Body of pancreas (tissue), 4 donors: ENCODE measurements around the gene FATE1. TPM values are rescaled to one million over a fixed set of nuclear protein-coding genes. Genes with fewer than 3 reads are reported as not detected.

ENCODE experiments used
- ATAC-seq: fragments of 150-250 bp; one replicate; pipeline ENCODE4 v1.9.1; 2016
- DNase-seq, 4 donors: peaks; one replicate each; pipeline ENCODE4 v3.0.0-alpha.2; 2019
- H3K27ac ChIP-seq, 4 donors: fragments of 200-600 bp; sonication (generic); 1 replicate in 3 of 4; 2 replicates in 1 of 4; pipeline versions ENCODE4 v1.5.1 to v1.6.1; 2016 to 2019; ENCODE audit warnings: mild to moderate bottlenecking in 1 of 4, mixed read lengths in 1 of 4, moderate library complexity in 1 of 4
- H3K27me3 ChIP-seq, 2 donors: fragments of 200-600 bp; sonication (generic); one replicate each; pipeline ENCODE4 v1.6.0; 2016; ENCODE audit warnings: mild to moderate bottlenecking in 1 of 2
- H3K36me3 ChIP-seq, 2 donors: fragments of 200-600 bp; sonication (generic); replicated peaks in 1 of 2; 2 replicates each; pipeline ENCODE4 v1.5.1; 2016; ENCODE audit warnings: low read depth in 2 of 2; ENCODE audit not compliant: insufficient read depth in 1 of 2
- H3K4me1 ChIP-seq: fragments of 200-600 bp; sonication (generic); one replicate; pipeline ENCODE4 v1.6.0; 2016
- H3K4me3 ChIP-seq, 2 donors: fragments of 200-600 bp; sonication (generic); 1 replicate in 1 of 2; 2 replicates in 1 of 2; pipeline ENCODE4 v1.5.1; 2016 to 2019
- H3K9me3 ChIP-seq, 3 donors: fragments of 200-600 bp; sonication (generic); 1 replicate in 2 of 3; 2 replicates in 1 of 3; pipeline ENCODE4 v1.5.1; 2016
- CTCF ChIP-seq, 7 experiments: fragments of 450-650 bp in 4 of 7; fragments of 200-600 bp in 3 of 7; sonication (generic) in 3 of 7; IDR thresholded peaks; one replicate each; pipeline ENCODE4 v1.5.1; 2016 to 2019; ENCODE audit warnings: antibody characterized with exemption in 7 of 7
- POLR2A ChIP-seq, 3 donors: fragments of 450-650 bp; IDR thresholded peaks; one replicate each; pipeline ENCODE4 v1.6.1; 2016; ENCODE audit warnings: antibody characterized with exemption in 3 of 3, mild to moderate bottlenecking in 2 of 3
- WGBS, 2 donors: methylation state at CpG; one replicate each; pipeline ENCODE4 v1.1.5; 2017; 5-methylcytosine and 5-hydroxymethylcytosine counted together
- intact Hi-C: fragments of 100-400 bp; cut with DNase I; formaldehyde crosslinking; loops from one replicate; pipeline ENCODE4 v1.15.1; 2023
- total RNA-seq, 2 donors: library from RNA; depleted of rRNA; stranded (reverse); fragments of >200 nt; gene quantifications; one replicate each; pipeline ENCODE4 v1.1.0, GENCODE V29; 2016

FATE1 gene
- total RNA-seq, 2 donors from 2014 or later, result not detected

GRCh38 chrX:151699746-151700145 is 16.1 kb upstream of the FATE1 start:
- Histone ChIP-seq H3K27ac (no peak overlapping the region), H3K4me1 (no peaks in the 10 kb centered on the region), H3K36me3 (no peaks in the 10 kb centered on the region), H3K27me3 (no peaks in the 10 kb centered on the region), H3K9me3 (no peaks in the 10 kb centered on the region), H3K4me3 (no peak overlapping the region)
- intact Hi-C loops, result no loop called here
- 70 to 84% methylated on average over 2 to 8 of the region's 9 CpGs for WGBS, 2 donors
- TF ChIP-seq POLR2A (IDR thresholded peaks at IDR 0.05) (no peak), CTCF (IDR thresholded peaks at IDR 0.05) (no peak)
- DNase-seq (no peak), ATAC-seq (no peak)

- H3K27me3 ChIP-seq, result no peaks in the 10 kb centered on the region
- H3K9me3 ChIP-seq, result no peaks in the 10 kb centered on the region
- ATAC-seq, result no peak
- no peaks in the 10 kb centered on the region for H3K36me3 ChIP-seq
- intact Hi-C loops, result no loop called here
- H3K27ac ChIP-seq, result no peak overlapping the region
- 81 to 100% methylated on average over 1 to 4 of the region's 16 CpGs for WGBS, 2 donors
- no peak for TF ChIP-seq POLR2A (IDR thresholded peaks at IDR 0.05)
- TF ChIP-seq CTCF (IDR thresholded peaks at IDR 0.05), result no peak
- H3K4me3 ChIP-seq, result no peak overlapping the region
- DNase-seq, result no peak
- H3K4me1 ChIP-seq, result no peaks in the 10 kb centered on the region
Observed at GRCh38 chrX:151700581-151700980, 15.3 kb upstream of the FATE1 start.

- no peak overlapping the region for H3K4me3 ChIP-seq
- DNase-seq (no peak), ATAC-seq (no peak)
- TF ChIP-seq CTCF (IDR thresholded peaks at IDR 0.05) (no peak), POLR2A (IDR thresholded peaks at IDR 0.05) (no peak)
- no peaks in the 10 kb centered on the region for H3K27me3 ChIP-seq
- H3K9me3 ChIP-seq, result no peaks in the 10 kb centered on the region
- intact Hi-C loops, result no loop called here
- WGBS, 2 donors, result 89 to 100% methylated on average over 3 to 4 of the region's 4 CpGs
- no peaks in the 10 kb centered on the region for H3K4me1 ChIP-seq
- no peaks in the 10 kb centered on the region for H3K36me3 ChIP-seq
- no peak overlapping the region for H3K27ac ChIP-seq
Observed at GRCh38 chrX:151701071-151701470, 14.8 kb upstream of the FATE1 start.

GRCh38 chrX:151701531-151701930 is 14.3 kb upstream of the FATE1 start:
- ATAC-seq (no peak), DNase-seq (no peak)
- no peak overlapping the region for H3K4me3 ChIP-seq
- H3K27ac ChIP-seq, result no peak overlapping the region
- intact Hi-C loops, result no loop called here
- no peaks in the 10 kb centered on the region for H3K27me3 ChIP-seq
- H3K36me3 ChIP-seq, result no peaks in the 10 kb centered on the region
- WGBS, 2 donors, result 85 to 87% methylated on average over 6 to 7 of the region's 7 CpGs
- no peaks in the 10 kb centered on the region for H3K9me3 ChIP-seq
- no peak for TF ChIP-seq POLR2A (IDR thresholded peaks at IDR 0.05)
- TF ChIP-seq CTCF (IDR thresholded peaks at IDR 0.05), result no peak
- H3K4me1 ChIP-seq, result no peaks in the 10 kb centered on the region

GRCh38 chrX:151702026-151702714 is 13.7 kb upstream of the FATE1 start:
- no peaks in the 10 kb centered on the region for H3K4me1 ChIP-seq

More at GRCh38 chrX:151702026-151702714, 13.7 kb upstream of the FATE1 start:
- H3K27me3 ChIP-seq, result no peaks in the 10 kb centered on the region
- no peak overlapping the region for H3K4me3 ChIP-seq
- intact Hi-C loops, result no loop called here
- 68 to 93% methylated on average over 4 to 9 of the region's 9 CpGs for WGBS, 2 donors
- no peak overlapping the region for H3K27ac ChIP-seq
- H3K36me3 ChIP-seq, result no peaks in the 10 kb centered on the region
- H3K9me3 ChIP-seq, result no peaks in the 10 kb centered on the region
- ATAC-seq (no peak), DNase-seq (no peak)
- no peak for TF ChIP-seq CTCF (IDR thresholded peaks at IDR 0.05)
